Activated CD4-positive, alpha-beta T cell treated with anti-CD3 and anti-CD28 coated beads, Interleukin-2, amount 50 U/mL, for 4 hours (primary cell): ENCODE measurements around the gene SPPL2B.
"Not testable (repeated sequence)": the region's sequence is repeated elsewhere in the genome, so short reads cannot be mapped to it uniquely, and the experiment has no call there.

Experiments
- DNase-seq, 2 experiments: peaks; one replicate each; pipeline ENCODE4 v3.0.0-alpha.2; 2020

SPPL2B gene

GRCh38 chr19:2382530-2383222, 54.2 kb downstream of the SPPL2B start:
- no peak for DNase-seq

GRCh38 chr19:2385053-2385721, 56.7 kb downstream of the SPPL2B start:
- no peak for DNase-seq

- DNase-seq = no peak
These were observed 59.1 kb downstream of the SPPL2B start for GRCh38 chr19:2387367-2388288.

- no peak for DNase-seq
These were observed 61.1 kb downstream of the SPPL2B start for GRCh38 chr19:2389594-2389993.

- peak; percentile 17 to 33 for DNase-seq
These were observed 62.7 kb downstream of the SPPL2B start for GRCh38 chr19:2391118-2391725.

- no peak for DNase-seq
These were observed 63.9 kb downstream of the SPPL2B start for GRCh38 chr19:2392366-2392765.

GRCh38 chr19:2392899-2393298, 64.4 kb downstream of the SPPL2B start:
- not testable (repeated sequence) for DNase-seq

- no peak for DNase-seq
These were observed 65.6 kb downstream of the SPPL2B start for GRCh38 chr19:2394054-2394441.

GRCh38 chr19:2394442-2395292, 66.2 kb downstream of the SPPL2B start:
- no peak for DNase-seq

- DNase-seq = not testable (repeated sequence)
These were observed 66.9 kb downstream of the SPPL2B start for GRCh38 chr19:2395293-2395829.

- DNase-seq = not testable (repeated sequence)
These were observed 68.7 kb downstream of the SPPL2B start for GRCh38 chr19:2397173-2397572.

GRCh38 chr19:2398735-2399305, 70.3 kb downstream of the SPPL2B start:
- DNase-seq = no peak

- DNase-seq = no peak
These were observed 71.1 kb downstream of the SPPL2B start for GRCh38 chr19:2399582-2399981.
